Colonic mucosa (tissue), 4 donors: Measurements from ENCODE around the gene SEMA4G. TPM values are rescaled to one million over a fixed set of nuclear protein-coding genes. Genes with fewer than 3 reads are reported as not detected.

ENCODE experiments used
- DNase-seq: peaks from one replicate; pipeline ENCODE4 v3.0.0-alpha.2; 2020
- H3K27ac ChIP-seq: fragments of 200-600 bp; one replicate; pipeline ENCODE4 v1.8.0; 2021
- H3K27me3 ChIP-seq: fragments of 200-600 bp; one replicate; pipeline ENCODE4 v1.8.0; 2021
- H3K36me3 ChIP-seq: fragments of 200-600 bp; one replicate; pipeline ENCODE4 v1.8.0; 2021
- H3K4me1 ChIP-seq: fragments of 200-600 bp; one replicate; pipeline ENCODE4 v1.8.0; 2021; ENCODE audit warnings: mild to moderate bottlenecking
- H3K4me3 ChIP-seq: fragments of 200-600 bp; one replicate; pipeline ENCODE4 v1.8.0; 2021
- H3K9ac ChIP-seq, 2 donors: one replicate each; pipeline ENCODE4 v1.7.0; 2013; ENCODE audit warnings: control low read depth in 2 of 2, low read depth in 2 of 2, low read length in 2 of 2
- H3K9me3 ChIP-seq: fragments of 200-600 bp; one replicate; pipeline ENCODE4 v1.8.0; 2021
- intact Hi-C: fragments of 100-400 bp; cut with DNase I; formaldehyde crosslinking; loops from one replicate; pipeline ENCODE4 v1.14.1; 2022
- total RNA-seq, 2 donors: library from RNA; stranded (reverse); fragmentation: NEBNext Ultra II Directional in 1 of 2; extraction: Animal tissue kit (Norgen Biotek cat#: 25700) in 1 of 2; gene quantifications; one replicate each; pipeline ENCODE4 v1.2.1, GENCODE V29; 2021
- TF ChIP-seq, protein P1 (sequence below): fragments of 200-600 bp; IDR thresholded peaks from one replicate; pipeline ENCODE4 v1.8.0; 2022; ENCODE audit warnings: antibody characterized with exemption, mild to moderate bottlenecking
- donor health status: healthy.
- donor health status: DM: no; HTN: no; CAD: no.
- donor health status: DM: no; HTN: no; CAD: no.

Gene SEMA4G
- total RNA-seq, 2 donors from 2014 or later: 113 to 133 TPM

DNA sequence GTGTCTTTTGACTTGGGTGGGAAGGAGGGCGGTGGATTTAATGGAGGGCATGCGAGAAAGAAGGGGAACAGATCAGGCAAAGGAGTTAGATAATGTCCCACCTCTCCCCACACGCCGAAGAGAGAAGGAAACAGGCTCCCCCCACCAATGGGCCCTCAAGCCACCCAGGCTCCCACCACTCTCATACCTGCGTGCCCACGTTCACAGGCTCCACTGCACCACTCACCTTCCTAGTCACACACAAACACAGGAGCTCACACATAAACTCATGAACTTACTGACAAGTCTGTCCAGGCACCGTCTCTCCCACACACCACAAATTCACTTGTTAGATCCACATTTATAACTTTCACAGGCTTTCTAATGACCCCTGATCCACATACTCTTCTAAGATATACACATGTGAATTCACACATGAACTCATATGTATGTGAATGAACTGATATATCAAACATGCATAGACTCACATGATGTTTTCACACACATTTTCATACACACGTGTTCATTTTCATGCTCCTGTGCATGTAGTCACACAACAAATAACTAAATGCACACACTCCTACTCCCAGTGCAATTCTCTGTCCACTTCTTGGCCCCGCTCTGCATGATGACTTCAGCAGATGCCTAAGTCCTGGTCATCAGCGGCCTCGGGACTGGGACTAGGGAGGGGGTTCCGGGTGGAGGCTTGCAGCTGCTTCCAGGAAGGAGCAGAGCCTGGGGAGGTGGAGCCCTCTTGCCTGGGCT lies 31.8 kb downstream of the SEMA4G start:
- no peaks in the 10 kb centered on the region for H3K9me3 ChIP-seq
- intact Hi-C loops: no loop called here
- H3K4me1 ChIP-seq: peaks cover 21% of the 10 kb centered on the region
- H3K4me3 ChIP-seq: peak overlapping the region; percentile 89
- H3K27me3 ChIP-seq: no peaks in the 10 kb centered on the region
- H3K27ac ChIP-seq: peak overlapping the region; percentile 74
- DNase-seq: peak; percentile 79
- H3K36me3 ChIP-seq: no peaks in the 10 kb centered on the region
- TF ChIP-seq, protein P1, sequence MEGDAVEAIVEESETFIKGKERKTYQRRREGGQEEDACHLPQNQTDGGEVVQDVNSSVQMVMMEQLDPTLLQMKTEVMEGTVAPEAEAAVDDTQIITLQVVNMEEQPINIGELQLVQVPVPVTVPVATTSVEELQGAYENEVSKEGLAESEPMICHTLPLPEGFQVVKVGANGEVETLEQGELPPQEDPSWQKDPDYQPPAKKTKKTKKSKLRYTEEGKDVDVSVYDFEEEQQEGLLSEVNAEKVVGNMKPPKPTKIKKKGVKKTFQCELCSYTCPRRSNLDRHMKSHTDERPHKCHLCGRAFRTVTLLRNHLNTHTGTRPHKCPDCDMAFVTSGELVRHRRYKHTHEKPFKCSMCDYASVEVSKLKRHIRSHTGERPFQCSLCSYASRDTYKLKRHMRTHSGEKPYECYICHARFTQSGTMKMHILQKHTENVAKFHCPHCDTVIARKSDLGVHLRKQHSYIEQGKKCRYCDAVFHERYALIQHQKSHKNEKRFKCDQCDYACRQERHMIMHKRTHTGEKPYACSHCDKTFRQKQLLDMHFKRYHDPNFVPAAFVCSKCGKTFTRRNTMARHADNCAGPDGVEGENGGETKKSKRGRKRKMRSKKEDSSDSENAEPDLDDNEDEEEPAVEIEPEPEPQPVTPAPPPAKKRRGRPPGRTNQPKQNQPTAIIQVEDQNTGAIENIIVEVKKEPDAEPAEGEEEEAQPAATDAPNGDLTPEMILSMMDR: no peak
- H3K9ac ChIP-seq: peak overlapping the region; percentile 81 to 97

DNA sequence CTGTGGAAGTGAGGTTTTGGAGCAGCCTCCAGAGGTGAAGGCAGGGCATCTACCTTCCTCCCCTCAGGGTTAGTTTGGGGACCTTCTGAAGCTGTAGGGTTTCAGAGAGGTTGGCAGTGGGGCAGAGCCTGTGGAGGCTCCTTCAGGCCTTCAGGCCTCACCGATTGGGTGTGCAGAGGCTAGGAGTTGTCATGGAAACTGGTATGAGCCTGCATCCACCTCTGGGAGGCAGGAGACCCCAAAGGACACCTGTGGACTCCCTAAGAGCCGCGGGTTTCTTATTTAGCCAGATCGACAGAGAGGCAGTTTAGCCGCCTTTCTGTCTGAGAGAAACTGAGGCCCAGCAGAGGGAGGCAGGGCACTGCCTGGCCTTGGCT lies 32.3 kb downstream of the SEMA4G start:
- Histone ChIP-seq H3K36me3 (no peaks in the 10 kb centered on the region), H3K27ac (peak overlapping the region; percentile 74), H3K27me3 (no peaks in the 10 kb centered on the region), H3K9me3 (no peaks in the 10 kb centered on the region), H3K4me3 (no peak overlapping the region), H3K4me1 (peaks cover 15% of the 10 kb centered on the region), H3K9ac (peak overlapping the region in 1 of 2 donors; percentile 72)
- DNase-seq: no peak
- TF ChIP-seq, protein P1: no peak
- intact Hi-C loops: no loop called here

DNA sequence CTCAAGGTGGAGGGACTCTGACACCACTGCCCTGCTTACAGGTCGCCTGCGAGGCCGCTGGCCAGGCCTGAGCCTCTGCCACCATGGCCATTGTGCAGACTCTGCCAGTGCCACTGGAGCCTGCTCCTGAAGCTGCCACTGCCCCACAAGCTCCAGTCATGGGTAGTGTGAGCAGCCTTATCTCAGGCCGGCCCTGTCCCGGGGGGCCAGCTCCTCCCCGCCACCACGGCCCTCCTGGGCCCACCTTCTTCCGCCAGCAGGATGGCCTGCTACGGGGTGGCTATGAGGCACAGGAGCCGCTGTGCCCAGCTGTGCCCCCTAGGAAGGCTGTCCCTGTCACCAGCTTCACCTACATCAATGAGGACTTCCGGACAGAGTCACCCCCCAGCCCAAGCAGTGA lies 33.2 kb downstream of the SEMA4G start:
- Histone ChIP-seq H3K27me3 (no peaks in the 10 kb centered on the region), H3K36me3 (no peaks in the 10 kb centered on the region), H3K9me3 (no peaks in the 10 kb centered on the region), H3K4me1 (peaks cover 14% of the 10 kb centered on the region), H3K9ac (peak overlapping the region in 1 of 2 donors; percentile 72), H3K27ac (no peak overlapping the region), H3K4me3 (no peak overlapping the region)
- no peak for DNase-seq
- TF ChIP-seq, protein P1: no peak
- intact Hi-C loops: no loop called here

DNA sequence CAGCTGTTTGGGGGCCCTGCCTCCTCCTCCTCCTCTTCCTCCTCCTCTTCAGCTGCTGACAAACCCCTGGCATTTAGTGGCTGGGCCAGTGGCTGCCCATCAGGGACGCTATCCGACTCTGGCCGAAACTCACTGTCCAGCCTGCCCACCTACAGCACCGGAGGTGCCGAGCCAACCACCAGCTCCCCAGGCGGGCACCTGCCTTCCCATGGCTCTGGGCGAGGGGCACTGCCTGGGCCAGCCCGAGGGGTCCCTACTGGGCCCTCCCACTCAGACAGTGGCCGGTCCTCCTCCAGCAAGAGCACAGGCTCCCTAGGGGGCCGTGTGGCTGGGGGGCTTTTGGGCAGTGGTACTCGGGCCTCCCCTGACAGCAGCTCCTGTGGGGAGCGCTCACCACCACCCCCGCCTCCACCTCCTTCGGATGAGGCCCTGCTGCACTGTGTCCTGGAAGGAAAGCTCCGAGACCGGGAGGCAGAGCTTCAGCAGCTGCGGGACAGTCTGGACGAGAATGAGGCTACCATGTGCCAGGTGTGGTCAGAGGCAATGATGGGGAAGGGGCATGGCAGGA lies 34.4 kb downstream of the SEMA4G start:
- no peaks in the 10 kb centered on the region for H3K27me3 ChIP-seq
- no peak overlapping the region for H3K4me3 ChIP-seq
- peaks cover 10% of the 10 kb centered on the region for H3K4me1 ChIP-seq
- TF ChIP-seq, protein P1: no peak
- DNase-seq: no peak
- intact Hi-C loops: no loop called here
- H3K9ac ChIP-seq: no peak overlapping the region
- H3K9me3 ChIP-seq: no peaks in the 10 kb centered on the region
- H3K27ac ChIP-seq: no peak overlapping the region
- no peaks in the 10 kb centered on the region for H3K36me3 ChIP-seq

DNA sequence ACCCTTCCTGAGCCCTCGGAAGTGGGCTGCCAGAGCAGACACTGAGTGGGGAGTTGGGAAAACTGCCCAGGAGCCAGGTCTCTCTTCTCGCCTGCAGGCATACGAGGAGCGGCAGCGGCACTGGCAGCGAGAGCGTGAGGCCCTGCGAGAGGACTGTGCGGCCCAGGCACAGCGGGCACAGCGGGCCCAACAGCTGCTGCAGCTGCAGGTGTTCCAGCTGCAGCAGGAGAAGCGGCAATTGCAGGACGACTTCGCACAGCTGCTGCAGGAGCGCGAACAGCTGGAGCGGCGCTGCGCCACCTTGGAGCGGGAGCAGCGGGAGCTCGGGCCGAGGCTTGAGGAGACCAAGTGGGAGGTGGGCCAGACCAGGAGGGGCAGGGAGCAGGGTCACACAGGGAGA lies 36.1 kb downstream of the SEMA4G start:
- no peak for DNase-seq
- no peak overlapping the region for H3K27ac ChIP-seq
- TF ChIP-seq, protein P1: no peak
- no peak overlapping the region for H3K4me3 ChIP-seq
- no peaks in the 10 kb centered on the region for H3K27me3 ChIP-seq
- H3K9ac ChIP-seq: no peak overlapping the region
- intact Hi-C loops: no loop called here
- H3K4me1 ChIP-seq: peaks cover 7% of the 10 kb centered on the region
- no peaks in the 10 kb centered on the region for H3K9me3 ChIP-seq
- no peaks in the 10 kb centered on the region for H3K36me3 ChIP-seq
